GM19193 (cell line): ENCODE data around the gene KIF7.

Source experiments
- POLR2A ChIP-seq: IDR thresholded peaks from 4 replicates; pipeline ENCODE4 v1.6.1; 2011; ENCODE audit not compliant: insufficient read depth, insufficient read length; ENCODE audit errors: extremely low read depth

Gene KIF7

DNA sequence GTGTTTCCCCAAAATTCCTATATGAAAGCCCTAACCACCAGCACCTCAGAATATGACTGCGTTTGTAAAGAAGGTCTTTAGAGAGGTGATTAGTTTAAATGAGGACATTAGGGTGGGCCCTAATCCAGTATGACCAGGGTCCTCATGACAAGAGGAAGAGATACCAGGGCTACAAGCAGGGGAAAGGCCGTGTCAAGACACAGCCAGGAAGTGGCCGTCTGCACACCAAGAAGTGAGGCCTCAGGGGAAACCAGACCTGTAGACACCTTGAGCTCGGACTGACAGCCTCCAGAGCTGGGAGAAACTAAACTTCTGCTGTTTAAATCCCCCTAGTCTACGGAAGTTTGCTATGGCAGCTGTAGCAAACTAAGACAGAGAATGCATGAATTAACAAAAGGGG lies 14.2 kb downstream of the KIF7 start:
- no peak for TF ChIP-seq POLR2A

DNA sequence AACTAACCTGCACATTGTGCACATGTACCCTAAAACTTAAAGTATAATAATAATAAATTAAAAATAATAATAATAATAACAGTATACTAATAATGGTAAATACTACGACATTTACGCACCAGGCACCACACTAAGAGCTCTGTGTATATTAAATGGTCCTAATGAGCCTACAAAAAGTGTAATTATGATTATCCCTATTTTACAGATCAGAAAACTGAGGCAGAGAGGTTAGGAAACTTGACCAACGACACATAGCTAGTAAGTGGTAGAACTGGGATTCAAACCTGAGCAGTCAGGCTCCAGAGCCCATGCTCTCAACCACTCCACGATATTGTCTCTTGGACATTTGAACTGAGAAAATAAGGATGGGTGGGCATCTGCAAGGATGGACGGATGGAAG lies 15.0 kb downstream of the KIF7 start:
- no peak for TF ChIP-seq POLR2A

DNA sequence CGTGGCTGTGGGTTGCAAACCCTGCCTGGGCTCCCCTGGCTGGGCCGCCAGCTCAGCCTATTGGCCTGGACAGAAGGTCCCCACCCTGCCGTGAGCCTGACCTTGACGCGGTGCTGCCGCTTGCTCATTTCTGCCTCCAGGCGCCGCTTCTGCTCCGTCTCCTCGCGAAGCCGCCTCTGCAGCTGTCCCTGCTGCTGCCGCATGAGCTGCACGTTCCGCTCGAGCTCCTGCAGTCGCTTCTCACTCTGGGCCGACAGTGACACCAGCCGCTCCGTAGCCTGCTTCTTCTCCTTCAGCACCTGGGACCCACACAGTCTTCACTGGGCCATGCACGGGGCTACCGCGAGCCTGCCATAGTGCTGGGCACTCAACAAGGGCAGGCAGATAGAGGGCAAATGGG lies 21.7 kb downstream of the KIF7 start:
- no peak for TF ChIP-seq POLR2A

DNA sequence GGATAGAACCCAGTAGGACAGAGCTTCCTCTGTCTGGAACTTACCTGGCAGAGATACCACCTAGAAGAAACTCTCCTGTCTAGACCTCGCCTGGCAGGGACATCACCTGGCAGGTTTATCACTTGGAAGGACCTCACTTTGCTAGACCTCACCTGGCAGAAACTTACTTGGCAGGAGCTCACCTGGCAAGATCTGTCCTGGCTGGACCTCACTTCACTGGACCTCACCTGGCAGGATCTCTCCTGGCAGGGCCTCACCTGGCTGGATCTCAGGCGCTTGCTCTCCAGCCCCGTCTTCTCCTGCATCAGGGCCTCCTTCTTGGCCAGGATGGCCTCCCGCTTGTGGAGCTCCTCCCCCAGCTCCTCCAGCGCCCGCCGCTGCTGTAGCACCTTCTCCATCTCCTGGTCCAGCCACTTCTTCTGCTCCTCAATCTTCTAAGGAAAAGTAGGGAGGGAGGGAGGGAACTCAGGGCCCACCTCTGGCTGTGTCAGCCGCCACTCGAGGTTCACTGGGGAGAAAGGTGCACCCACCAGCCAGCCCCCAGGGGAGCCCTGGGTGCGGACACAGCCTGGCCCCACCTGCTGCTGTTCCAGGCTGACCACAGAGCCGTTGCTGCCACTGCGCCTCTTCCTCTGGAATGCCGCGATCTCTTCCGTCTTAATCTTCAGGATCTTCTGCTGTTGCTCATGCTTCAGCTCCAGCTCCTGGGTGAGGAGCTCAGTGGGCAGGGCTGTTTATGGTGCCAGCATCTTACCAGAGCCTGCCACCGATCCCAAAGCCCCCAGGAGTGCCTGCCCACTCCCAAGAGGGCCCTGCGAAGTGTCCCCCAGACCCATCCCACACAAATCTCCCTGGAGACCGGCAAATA lies 22.5 kb downstream of the KIF7 start:
- no peak for TF ChIP-seq POLR2A

DNA sequence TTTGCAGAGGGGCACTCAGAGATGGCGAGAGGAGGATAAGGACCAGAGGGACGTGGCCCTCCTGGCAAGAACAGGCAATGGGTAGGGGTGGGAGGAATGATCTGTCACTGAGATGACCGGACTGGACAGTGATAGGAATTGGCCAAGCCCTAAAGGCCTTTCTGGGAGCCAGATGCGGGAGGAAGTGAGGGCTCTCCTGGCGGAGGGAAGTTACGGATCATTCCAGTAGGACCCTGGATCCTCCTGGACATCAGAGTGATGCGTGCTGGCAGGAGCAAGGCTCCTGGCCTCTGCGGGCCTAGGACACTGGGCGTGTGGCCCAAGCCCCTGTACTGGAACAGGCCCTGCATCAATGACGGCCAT lies 23.4 kb downstream of the KIF7 start:
- no peak for TF ChIP-seq POLR2A

DNA sequence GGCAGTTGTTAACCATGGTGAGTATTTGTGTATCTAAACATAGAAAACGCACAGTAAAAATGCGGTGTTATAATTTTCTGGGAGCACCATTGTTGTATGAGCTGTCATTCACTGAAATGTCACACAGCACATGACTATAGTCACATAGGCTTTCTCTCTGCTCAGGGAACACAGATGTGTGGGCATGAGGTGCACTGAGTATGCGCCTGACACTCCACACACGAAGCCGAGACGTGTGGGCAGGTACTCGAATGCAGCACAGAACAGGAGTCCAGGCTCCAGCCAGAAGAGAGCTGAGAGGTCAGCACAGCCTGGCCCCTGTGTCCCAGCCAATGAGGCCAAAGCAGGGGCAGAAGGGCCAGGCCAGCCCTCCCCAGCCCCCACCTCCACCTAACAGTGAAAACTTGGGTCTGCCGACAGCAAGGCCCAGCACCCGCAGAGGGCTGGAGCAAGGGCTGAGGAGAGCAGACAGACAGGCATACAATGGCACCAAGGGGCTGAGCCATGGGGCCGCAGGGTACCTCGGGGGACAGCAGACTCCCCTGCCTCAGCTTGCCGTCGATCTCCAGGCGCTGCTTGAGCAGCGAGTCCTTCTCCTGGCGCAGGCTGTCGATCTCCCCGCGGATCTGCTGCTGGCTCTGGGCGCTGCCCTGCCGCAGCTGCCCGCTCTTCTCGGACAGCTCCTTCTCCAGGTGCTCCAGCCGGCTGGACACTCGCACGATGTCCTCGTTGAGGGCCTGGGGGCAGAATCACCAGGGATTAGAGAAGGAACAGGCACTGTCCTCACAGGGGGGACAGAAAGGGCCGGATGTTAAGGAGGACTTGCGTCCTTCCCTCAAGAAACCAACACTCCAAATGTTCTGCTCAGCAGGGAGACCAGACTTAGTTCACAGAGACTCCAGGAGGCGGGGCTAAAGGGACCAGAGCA lies 24.0 kb downstream of the KIF7 start:
- no peak for TF ChIP-seq POLR2A

DNA sequence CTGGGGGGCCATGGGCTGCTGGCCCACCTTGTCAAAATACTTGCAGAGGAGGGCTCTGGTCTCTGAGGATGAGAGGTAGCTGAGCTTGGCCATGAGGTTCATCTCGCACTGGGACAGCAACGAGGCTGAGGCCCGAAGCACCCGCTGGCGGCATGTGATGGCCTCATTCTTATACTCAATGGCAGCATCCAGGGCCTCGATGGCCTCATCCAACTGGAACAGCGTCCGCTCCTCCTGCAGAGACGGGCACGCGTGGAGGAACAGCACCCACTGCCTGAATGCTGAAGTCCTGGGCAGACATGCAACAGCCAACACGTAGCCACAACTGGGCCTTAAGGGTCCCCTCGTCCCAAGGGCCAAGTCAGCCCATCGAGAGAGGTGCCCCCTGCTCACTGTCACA lies 25.0 kb downstream of the KIF7 start:
- no peak for TF ChIP-seq POLR2A

DNA sequence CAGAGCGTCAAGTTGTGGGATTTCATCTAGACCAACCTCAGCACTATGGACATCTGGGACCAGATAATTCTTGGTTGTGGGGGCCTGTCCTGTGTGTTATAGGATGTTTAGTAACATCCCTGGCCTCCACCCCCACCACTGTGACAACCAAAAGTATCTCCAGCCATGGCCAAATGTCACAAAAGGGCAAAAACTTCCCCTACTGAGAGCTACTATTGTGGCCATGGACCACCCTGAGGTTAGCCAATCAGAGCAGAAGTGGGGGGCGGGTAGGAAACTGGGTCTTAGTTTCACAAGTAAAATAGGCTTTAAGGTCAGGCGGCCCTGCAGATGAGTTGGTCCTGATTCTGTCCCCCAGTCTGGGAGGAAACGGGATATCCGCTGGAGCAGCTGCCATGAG lies 25.4 kb downstream of the KIF7 start:
- TF ChIP-seq POLR2A: no peak

DNA sequence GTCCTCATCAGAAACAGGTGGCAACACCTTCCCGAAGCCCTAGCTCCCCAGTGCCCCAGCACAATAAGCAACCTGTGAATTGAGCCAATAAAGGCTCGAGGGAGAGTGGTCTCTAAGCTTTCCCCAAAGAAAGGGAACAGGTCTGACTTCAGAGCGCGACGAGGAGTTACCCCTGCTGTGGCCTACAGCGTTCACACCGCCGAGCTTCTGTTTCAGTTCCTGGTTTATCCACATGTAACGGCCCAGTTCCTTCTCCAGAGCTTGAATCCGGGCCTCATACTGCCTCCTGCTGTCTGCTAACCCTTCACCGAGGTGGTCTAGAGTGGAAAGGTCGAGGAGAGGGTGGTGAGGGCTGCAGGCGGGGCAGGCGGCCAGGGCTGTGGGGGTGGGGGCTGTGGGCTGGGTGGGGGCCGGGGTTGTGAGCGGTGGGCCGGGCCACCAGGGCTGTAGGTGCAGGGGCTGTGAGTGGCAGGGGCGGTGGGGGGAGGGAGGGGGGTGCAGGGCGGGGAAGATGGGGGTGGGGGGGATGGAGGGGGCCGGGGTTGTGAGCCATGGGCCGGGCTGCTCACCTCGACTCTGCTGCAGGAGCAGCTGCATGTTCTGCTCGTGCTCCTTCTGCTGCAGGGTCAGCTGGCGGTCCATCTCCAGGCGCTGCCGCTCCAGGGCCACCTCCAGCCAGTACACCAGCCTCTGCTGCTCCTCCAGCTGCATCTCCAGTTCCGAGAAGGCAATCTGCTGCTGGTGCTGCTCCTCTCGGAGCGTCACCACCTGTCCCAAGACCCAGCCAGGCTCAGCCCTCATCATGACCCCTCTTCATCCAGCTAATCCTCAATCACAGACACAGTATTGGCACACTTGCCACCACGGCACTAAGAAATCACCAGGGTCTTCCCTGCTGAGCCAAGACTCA lies 26.2 kb downstream of the KIF7 start:
- no peak for TF ChIP-seq POLR2A

DNA sequence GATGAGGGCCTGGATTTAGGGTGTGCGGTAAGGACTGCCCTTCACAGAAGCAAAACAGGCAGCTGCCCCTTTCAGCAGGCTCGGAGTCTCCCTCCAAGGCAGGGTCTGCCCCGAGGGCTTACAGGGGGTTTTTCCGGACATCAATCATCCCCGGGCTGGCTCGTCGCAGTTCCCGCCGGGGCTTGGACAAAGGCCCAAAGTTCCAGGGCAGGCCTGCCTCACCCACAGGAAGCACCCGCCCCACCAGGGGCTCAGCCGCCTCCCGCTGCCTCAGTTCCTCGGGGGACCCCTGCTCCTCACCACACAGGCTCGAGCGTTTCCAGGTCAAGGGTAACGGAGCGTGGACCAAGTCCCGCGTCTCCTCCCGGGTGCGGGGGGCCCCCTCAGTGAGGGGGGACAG lies 27.0 kb downstream of the KIF7 start:
- no peak for TF ChIP-seq POLR2A

DNA sequence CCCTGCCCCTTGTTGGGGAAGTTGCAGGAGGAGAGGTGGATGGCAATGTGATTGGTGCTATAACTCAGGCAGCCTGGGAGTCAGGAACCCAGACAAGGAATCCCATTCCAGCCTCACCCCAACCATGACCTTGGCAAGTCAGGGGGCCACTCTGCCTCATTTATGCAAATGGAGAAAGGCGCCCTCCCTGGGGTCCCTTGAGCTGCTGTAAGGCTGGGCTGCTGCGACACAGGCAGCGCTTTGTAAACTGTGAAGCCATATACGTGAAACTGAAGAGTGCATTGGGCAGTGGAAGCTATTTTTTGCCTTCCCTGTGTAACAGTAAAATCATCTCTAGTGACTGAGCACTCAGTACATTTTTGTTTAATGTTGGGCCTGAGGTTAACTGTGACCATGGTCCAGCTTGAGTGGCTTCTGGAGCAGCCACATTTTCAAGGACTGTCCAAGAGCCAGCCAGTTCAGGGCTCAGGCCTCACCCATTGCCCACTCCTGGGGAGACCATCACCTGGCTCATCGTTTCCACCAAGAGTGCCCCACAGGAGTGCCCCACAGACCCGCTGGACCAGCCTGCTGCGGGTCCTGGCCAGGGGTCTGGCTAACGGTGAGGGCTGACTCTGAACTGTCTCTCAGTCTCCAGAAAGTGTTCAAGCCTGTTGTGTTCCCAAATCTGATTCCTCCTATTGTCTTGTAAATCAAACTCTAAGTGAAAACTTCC lies 27.9 kb downstream of the KIF7 start:
- no peak for TF ChIP-seq POLR2A

DNA sequence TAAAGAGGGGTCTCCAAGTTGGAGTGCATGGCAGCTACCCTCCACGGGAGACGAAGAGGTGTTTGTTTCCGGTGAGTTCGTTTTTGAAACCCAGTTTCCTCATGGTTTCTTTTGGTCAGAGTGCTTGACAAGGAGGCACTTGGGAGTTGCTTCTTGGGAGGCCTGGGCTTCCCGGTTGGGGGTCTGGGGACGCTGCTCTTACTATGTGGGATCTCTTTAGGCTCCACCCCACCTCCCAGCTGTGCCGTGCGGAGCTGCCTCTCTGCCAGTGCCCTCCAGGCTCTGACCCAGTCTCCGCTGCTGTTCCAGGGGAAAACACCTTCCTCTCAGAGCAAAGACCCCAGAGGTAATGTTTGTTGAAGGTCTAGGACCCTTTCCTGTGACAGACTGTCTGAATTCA lies 29.6 kb downstream of the KIF7 start:
- no peak for TF ChIP-seq POLR2A

DNA sequence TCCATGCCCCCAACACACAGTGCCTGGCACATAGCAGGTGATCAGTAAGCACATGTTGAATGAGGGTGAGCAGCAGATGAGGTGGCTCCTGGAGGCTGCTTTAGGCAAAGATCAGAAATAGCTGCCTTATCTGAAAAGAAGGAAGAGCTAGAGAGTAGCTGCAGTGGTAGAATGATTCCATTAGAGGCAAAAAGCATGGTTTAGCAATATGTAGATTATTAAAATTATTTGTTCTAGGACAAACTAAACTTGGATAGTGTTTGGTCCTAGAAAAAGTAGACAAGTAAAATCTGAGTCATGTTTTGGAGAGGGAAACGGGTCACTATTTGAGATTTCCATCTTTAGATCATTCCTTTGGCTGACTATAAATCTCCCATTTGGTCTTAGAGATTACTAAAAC lies 32.1 kb downstream of the KIF7 start:
- no peak for TF ChIP-seq POLR2A

DNA sequence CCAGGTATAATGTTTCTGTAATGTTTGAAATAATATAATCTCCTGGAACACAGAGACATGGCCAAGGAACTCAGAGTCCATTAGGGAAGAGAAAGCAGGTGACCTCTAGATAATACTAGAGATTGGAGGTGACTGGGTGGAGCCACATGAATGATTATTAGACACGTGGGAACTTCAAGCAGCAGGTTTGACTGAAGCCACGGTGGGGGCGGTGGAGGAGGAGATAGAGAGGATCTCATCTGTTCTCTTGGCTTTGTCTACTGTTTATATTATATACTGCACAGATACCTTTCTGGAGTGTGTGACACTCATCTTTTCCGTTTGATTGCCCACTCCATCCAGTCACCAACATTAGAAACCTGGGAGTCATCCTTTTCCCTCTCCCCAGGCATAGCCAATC lies 33.7 kb downstream of the KIF7 start:
- TF ChIP-seq POLR2A: no peak
